Activated CD4-positive, CD25-positive, alpha-beta regulatory T cell treated with anti-CD3 and anti-CD28 coated beads, Interleukin-2, amount 50 U/mL, for 24 hours (primary cell): ENCODE data around the gene MRNIP.

ENCODE experiments used
- ATAC-seq, 2 donors: fragments of 150-1000 bp; cut with Tn5 transposase; one replicate each; pipeline ENCODE4 v1.10.0; 2021; ENCODE audit warnings: mild to moderate bottlenecking in 1 of 2, moderate library complexity in 1 of 2

MRNIP gene

DNA sequence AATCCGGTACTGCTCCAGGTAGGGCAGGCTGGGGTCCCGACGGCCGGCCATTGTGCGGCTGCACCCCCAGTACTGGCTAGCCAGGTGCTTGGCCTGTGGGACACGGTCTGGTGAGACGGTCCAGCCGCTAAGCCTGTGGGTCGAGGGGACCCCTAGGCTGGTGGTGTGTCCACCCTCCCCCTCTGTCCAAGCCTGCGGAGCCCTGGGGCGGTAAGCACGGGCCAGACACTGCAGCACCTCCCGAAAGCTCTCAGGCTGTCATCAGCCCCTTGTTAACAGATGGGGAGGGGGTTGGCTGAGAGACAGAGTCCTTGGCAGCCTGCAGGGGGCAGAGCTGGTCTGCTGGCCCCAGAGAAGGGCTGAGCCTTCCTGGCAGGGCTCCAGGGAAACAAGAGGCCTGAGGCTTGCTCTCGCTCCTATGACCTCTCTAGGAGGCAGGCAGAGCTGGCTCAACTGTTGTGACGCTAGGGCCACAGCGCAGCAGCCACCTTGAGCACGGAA is 11.8 kb upstream of the MRNIP start:
- ATAC-seq = no peak

DNA sequence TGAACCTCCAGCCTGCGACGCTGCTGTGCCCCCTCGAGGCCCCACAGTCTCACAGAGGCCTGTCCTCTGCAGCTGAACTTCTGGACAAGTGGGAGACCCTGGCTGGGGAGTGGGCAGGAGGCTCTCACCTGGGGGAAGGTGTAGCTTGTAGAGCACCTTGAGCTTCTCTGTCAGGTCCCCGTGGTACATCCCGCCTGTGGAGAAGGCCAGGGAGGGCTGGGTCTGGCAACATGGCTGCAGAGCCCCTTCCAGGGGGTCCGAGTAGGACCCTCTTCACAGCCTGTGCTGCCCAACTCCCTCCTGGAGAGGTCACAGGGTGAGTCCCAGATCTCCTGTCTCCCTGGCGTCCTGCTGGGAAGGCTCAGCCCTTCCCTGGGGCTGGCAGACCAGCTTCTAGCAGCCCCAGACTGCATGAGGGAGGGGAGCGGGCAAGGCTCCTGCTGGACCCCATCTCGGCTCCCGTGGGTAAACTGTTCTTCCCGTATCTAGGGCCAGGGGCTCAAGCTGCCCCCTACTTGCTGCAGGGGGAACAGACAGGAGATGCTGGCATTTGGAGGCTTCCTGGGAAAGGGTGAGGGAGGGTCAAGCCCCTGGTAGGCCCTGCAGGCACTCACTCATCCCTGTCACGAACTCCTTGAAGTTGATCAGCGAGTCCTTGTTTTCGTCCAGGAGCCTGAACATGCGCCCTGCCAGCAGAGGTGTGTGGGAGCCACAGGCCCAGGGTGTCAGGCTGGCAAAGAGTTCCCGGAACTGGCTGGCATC is 11.2 kb upstream of the MRNIP start:
- ATAC-seq = no peak

DNA sequence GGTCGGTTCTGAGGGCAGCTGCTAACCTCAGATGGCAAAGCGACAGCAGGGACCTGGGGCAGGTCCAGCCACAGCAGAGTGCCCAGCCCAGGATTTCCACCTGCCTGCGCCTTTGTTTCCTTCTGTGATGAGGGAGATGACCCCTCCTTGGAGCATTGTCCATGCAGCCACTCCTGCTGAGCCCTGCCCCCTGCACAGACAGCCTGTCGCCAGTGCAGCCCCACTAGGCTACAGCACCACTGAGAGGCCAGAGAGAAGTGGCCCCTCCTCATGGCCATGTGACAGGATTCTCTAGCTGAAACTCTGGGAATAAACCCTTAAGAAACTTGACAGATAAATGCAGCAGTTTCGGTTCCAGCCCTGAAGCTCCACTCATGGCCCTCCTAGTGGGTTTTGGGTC is 10.5 kb upstream of the MRNIP start:
- no peak for ATAC-seq

DNA sequence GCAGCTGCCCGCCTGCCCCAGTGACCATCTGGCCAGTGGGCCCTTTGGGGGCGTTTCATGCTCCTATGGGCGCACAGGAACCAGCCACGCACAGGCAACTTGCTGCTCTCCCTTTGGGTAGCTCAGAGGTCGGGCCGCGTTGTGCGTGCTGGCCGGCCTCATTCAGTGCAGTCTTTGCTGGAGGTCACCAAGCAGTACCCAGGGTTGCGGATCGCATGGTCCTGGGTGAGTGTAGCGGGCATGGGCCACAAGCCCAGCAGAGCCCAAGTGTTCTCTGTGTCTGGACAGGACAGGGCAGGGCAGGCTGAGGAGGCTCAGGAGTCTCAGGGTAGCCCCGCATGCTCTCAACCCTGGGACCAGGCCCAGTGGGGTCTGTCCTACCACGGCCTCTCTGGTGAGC is 9.9 kb upstream of the MRNIP start:
- ATAC-seq = no peak

DNA sequence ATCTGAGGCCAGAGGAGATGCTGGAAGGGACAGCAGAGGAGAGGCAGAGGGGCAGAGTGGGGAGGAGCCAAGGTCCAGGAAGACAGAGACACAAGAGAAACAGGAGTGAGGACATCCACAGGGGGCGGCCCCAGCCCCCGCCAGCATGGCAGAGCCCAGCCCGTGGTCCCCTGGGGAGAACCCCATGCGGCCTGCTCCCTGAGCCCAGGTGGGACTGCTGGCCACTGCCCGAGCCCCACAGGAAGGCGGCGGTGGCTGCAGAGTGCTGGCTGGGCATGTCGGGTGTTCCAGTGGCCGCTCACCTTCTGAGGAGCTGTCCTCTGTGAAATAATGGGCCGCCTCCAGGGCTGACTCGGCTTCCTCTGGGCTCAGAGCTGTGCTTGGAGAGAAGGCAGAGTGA is 8.9 kb upstream of the MRNIP start:
- no peak for ATAC-seq

DNA sequence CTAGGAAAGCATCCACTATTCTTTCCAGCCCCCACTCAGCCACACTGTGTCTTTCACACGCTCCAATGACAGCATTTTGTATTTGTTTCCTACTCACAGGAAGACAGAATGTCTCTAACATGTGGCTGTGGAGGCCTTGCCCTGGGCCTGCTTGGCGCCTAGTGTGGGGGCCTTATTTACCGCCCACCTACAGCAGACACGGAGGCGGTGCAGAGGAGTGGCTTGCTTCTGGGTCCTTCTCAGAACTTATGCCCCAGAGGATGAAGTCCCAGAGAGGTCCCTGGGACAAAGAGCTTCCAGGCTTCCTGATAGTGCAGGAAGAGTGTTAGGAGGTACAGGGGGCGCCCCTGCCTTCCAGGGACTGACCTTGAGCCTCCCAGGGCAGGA is 8.5 kb upstream of the MRNIP start:
- no peak for ATAC-seq

DNA sequence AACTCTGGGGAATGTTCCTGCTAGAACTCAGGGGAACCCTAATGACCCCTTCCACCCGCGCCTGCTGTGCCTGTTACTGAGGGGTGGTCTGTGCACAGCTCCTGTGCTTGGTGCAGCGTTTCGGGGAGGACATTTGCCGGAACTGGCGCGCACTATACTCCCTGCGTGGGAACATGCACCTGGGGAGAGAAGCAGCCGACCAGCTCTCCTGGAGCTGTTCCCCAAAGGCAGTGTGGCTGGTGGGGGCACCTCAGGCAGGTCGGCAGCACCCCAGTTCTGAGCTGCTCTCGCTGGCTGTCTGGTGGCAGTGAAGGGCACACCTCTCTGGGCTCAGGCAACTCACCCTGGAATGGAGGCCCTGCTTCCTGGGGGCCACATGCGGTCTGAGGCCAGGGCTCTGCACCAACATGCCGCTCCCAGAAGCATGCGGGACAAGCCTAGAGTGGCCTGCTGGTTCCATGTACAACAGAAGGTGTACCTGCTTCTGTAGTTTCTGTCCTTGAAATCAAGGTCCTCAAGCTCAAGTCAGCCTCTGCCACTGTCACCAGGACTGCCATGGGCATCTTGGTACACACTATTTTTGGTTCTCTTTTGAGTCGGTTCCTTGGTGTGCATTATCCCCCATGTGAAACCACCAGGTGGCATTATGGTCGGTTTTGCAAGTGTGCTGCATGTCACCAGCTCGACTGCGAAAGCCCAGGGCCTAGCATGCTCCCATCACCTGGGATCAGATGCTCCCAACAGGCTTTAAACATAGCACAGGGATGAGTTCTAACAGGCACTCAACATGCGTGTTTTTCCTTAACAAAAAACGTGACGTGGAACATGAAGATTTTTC is 7.8 kb upstream of the MRNIP start:
- ATAC-seq = peak; percentile 58 to 66

DNA sequence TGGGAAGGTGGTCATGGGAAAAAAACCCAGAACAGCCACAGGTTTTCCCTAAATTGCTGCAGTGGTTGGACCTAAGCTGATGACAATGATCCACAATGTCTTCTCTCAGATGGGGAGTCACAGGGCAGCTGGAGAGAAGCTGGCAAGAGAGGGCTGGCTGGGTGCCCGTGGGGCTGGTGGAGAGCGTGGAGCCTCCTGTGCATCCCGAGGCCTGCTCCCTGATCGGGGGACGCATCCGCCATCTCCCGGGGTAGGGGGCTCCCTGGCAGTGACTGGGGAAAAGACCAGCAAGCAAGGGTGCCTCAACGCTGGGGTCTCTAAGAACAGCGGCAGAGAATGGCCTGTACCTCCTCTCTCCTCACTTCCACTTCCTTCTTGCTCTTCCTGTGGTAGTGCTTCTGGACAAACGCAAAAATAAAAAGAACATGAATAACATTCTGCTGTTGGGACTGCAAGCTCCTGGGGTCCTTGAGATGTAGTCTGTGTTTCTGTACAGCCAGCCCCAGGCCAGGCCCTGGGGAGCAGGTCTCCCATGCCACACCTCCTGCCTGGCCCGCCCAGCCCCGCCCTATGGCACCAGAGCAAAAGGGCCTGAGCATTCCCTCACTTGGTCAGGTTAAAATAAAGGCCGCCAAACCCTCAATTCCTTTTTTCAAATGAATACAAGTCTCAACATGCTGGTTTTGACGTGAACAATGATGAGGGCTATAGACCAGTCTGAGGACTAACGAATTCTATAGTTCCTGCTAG is 7.0 kb upstream of the MRNIP start:
- ATAC-seq = no peak

DNA sequence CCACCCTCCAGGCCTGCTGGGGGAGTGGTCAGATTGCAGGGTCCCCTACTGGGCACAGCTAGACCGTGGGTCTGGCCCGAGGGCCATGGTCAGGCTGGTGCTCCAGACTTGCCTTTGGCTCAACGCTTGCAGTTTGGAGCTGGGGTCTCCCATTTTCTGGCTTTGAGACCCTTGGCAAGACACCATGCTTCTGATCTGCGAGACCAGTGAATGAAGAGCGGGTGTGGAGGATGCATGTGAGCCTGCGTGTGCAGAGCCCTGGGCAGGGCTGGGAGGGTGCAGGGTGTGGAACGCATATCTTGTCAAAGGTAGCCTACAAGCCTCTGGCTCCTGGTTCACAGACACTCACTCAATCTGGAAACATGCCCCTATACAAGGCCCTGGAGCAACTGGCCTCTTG is 6.1 kb upstream of the MRNIP start:
- no peak for ATAC-seq

DNA sequence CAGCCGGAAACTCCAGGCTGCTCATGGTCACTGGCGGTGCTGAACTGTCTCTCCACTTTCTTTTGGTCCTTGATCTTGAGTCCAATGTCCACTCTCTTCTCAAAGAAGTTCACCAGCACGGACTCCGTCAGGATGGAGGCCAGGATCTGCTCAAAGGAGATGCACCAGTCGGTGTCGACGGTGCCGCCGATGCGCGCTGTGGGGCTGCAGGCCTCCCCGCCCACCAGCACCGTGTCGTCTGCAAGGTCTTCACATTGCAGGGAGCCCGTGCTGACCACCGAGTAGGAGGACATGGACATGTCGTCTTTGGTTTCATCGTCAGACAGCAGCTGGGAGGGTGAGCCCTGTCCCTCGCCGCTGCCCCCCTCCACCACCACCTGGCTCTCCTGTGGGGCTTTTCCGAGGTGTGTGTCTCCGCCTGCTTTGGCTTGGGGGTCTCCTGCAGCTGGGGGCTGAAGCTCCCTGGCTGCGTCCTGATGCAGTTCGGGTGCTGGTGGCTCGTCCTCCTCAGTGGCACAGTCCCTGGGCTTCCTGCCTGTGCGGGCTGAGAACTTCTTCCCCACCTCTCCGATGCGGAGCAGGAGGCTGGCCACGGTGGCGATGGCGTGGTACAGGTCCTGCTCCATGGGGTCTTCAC is 5.0 kb upstream of the MRNIP start:
- ATAC-seq = no peak

DNA sequence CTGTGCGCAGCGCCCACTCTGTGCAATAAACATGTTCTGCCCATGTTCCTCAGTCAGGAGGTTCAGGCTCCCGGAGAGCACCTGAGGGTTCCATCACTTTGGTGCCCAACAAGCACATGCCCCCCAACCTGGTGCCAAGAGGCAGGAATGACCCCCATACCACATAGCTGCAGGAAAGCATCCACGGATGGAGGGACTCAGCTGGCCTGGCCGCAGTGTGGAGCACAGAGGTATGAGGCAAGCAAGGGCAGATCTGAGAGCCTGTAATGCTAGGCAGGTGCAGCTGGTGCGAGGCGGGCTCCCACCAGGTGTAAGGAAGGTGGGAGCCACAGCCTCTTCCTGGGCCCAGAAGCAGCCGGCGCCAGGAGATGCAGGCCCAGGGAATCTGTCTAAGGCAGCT is 4.3 kb upstream of the MRNIP start:
- no peak for ATAC-seq

DNA sequence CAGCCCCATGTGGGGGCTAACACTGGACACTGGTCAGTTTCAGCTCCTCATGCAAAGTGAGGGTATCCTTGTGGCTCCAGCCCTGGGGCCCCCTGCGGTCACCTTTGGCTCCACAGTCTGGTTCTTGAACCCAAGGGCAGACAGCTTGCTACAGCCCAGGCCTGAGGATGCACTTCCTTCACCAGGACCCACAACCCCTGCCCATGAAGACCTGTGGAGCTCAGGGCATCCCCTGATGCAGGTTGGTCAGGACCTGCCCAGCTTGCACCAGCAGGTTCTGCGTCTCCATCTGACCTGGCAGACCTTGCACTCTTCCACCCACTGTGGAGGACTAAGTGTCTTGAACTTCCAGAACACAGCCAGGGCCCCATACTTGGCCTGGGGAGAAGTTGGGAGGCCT is 3.7 kb upstream of the MRNIP start:
- no peak for ATAC-seq

DNA sequence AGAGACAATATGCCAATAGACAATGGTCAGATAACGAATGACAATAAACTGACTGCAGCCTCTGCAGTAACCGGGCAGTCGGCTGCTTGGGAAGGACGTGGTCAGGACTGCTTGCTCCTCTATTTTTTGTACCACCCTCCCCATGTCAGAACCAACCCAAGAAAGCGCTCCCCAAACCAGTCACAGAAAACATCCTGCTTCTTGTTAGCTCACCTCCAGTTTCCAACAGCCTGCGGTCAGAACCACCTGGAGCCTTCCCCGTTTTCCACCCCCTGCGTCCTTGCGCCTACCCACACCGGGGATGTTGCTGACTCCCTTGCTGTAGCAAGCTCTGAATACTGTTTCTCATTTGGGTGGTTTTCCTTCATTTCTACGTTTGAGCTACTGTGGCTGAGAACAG is 1.7 kb upstream of the MRNIP start:
- ATAC-seq = no peak

DNA sequence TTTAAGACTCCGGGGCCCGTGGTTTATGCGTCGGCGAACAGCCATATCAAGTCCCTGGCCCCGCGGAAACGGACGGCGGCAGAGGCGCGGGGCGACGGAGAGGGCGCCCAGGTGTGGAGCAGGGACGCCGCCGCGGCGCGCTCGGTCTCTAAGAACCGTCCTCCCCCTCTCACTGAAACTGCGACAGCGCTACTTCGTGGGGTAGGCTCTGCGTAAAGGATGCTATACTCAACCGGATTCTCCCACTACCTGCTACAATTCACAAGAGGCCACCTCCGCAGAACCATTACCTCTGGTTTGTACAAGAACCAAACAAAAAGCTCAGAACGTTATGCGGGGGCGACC is 404 bp downstream of the MRNIP start:
- ATAC-seq = peak; percentile 63 to 71

DNA sequence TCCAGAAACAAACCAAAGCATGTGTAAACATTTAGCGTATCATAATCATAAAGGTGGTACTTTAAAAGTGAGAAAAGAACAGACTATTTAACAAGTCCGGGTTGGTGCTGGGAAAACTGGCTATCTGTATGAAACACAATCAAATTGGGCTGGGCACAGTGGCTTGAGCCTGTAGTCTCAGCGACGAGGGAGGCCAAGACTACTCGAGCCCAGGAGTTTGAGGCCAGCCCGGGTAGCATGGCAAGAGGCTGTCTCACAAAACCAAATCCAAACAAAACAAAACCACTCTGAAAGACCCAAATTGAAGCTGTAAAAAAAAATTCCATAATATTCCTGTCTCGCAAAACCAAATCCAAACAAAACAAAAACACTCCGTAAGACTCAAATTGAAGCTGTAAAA is 4.3 kb downstream of the MRNIP start:
- no peak for ATAC-seq

DNA sequence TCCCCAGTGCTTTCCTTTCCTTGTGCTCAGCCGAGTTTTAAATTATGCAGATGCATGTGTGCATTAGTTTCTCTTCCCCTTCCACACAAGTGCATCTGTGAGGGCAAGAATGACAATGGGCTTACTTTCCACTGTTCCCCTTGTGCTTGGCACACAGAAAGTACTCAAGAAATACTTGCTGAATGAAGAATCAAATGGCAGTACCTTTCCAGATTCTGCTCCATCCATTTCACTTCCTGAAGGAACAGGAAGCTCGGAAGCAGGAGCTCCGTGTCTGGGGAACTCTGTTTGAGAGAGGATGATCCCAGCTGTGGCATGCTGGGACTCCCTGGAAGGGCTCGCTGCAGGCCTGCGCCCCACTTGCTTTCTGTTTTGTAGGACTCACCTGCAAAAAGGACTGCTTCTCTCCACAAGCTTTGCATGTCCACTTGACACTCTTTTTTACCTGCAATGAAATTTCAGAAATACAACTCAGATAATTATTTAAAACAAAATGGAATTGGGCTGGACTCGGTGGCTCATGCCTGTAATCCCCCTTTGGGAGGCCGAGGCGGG is 5.5 kb downstream of the MRNIP start:
- ATAC-seq = no peak

DNA sequence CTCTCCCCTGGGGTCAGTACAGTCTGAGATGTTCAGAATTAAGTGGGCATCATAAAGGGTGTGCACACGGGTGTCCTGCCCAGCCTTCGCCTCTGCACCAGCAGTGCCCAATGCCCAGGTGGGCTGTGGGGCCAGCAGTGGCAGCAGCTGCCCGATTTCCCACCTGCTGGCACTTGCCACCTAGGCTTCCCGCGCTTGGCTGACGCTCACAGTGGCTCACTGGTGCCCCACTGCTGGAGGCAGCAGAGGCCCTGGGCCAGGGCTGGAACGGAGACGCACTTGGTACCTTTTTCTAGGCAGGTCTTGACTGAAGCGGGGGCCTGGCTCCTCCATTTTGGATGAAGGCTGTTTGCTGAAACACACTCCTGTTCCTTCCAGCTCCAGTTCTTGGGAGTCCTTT is 17.0 kb downstream of the MRNIP start:
- no peak for ATAC-seq

DNA sequence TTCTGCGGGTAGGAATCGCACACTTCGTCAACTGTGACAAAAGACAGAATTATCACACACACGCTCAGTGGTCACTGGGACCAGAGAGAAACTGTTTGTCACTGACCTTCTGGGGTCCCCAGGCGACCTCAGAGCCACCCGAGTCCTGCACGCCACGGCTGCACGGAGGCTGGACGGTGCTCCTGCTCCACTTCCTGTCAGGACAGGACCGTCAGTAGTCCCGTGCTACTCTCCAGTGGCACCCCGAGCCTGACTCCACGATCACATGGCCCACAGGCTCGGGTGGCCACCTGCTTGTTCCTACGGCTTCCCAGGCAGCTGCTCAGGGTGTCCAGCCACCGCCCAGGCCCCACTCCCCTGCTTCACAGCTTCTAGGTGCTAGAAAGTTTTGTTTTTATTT is 17.9 kb downstream of the MRNIP start:
- ATAC-seq = no peak

DNA sequence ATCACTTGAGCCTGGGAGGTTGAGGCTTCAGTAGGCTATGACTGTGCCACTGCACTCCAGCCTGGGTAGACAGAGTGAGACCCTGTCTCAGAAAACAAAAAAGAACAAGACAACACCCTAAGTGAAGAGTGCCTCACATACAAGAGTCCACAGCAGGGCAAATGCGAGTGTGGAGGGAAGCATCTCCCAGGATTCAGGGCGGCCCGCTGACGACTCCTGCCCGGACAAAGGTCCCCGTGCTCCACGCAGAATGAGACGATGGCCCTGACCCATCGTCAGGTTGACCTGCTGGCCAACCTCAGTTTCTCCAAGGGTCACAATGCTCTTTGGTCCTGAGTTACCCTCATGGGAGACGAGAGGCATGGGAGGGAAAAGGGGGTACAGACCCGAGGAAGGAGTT is 18.3 kb downstream of the MRNIP start:
- no peak for ATAC-seq

DNA sequence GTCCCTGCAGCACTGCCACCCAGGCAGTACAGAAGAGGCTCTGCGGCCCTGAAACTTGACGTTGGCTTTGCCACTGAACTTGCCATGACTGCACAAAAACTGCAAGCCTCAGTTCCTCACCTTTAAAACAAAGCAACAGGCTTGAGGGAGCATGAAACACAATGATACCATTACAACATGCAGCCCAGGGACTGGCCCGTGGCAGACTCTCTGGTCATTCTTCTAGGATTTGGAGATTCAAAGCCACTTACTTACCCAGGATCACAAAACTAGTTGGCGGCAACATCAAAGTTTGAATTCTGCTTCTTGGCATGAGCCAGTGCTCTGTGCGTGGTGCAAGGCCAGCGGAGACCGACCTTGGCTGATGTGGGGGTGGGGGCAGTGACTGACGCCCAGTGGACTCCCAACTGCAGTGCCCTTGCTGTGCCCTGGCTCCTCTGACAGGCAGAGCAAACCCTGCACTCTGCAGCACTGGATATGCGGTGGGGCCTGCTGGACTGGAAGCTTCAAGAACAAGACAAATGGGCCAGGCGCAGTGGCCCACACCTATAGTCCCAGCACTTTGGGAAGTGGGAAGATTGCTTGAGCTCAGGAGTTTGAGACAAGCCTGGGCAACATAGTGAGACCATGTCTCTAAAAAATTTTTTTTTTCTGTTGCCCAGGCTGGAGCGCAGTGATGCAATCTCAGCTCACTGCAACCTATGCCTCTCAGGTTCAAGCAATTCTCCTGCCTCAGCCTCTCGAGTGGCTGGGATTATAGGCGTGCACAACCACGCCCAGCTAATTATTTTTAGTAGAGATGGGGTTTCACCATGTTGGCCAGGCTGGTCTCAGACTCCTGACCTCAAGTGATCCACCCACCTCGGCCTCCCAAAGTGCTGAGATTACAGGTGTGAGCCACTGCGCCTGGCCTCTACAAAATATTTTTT is 19.0 kb downstream of the MRNIP start:
- ATAC-seq = no peak
